Cardiac septum (tissue), 1 donor: ENCODE results near the gene SLC5A5. TPM values are rescaled to one million over a fixed set of nuclear protein-coding genes. Genes with fewer than 3 reads are reported as not detected.
"Not testable (repeated sequence)": the region's sequence is repeated elsewhere in the genome, so short reads cannot be mapped to it uniquely, and the experiment has no call there.

ENCODE experiments used
- DNase-seq: peaks from one replicate; pipeline ENCODE4 v3.0.0-alpha.2; 2020; ENCODE audit warnings: low spot score
- intact Hi-C: fragments of 100-400 bp; cut with DNase I; formaldehyde crosslinking; loops from one replicate; pipeline ENCODE4 v1.14.0; 2022
- total RNA-seq: library from RNA; stranded (reverse); fragmentation: NEBNext Ultra II Directional; extraction: Animal tissue kit (Norgen Biotek cat#: 25700); gene quantifications from one replicate; pipeline ENCODE4 v1.2.1, GENCODE V29; 2021
- donor health status: DM: no; HTN: no; CAD: no.

SLC5A5 gene
- total RNA-seq, 1 donor from 2014 or later: not detected

- no peak for DNase-seq
These were observed 4.7 kb upstream of the SLC5A5 start for GRCh38 chr19:17866964-17867486.

GRCh38 chr19:17868669-17869068 lies 3.1 kb upstream of the SLC5A5 start:
- intact Hi-C loops: no loop called here
- DNase-seq: no peak

More at GRCh38 chr19:17866964-17867486, 4.7 kb upstream of the SLC5A5 start:
- intact Hi-C loops: no loop called here

- intact Hi-C loops: no loop called here
- DNase-seq: no peak
These were observed 2.6 kb upstream of the SLC5A5 start for GRCh38 chr19:17869114-17869608.

- intact Hi-C loops: no loop called here
These were observed 490 bp upstream of the SLC5A5 start for GRCh38 chr19:17871032-17871877.

GRCh38 chr19:17872251-17873001 lies 681 bp downstream of the SLC5A5 start:
- DNase-seq: no peak
- intact Hi-C loops: no loop called here

More at GRCh38 chr19:17871032-17871877, 490 bp upstream of the SLC5A5 start:
- DNase-seq: no peak

- intact Hi-C loops: no loop called here
- no peak for DNase-seq
These were observed 2.3 kb downstream of the SLC5A5 start for GRCh38 chr19:17873786-17874757.

GRCh38 chr19:17874758-17875135 lies 3.0 kb downstream of the SLC5A5 start:
- intact Hi-C loops: no loop called here

GRCh38 chr19:17877696-17878095 lies 6.0 kb downstream of the SLC5A5 start:
- intact Hi-C loops: no loop called here
- DNase-seq: no peak

More at GRCh38 chr19:17874758-17875135, 3.0 kb downstream of the SLC5A5 start:
- DNase-seq: no peak

GRCh38 chr19:17879466-17879865 lies 7.7 kb downstream of the SLC5A5 start:
- intact Hi-C loops: no loop called here
- no peak for DNase-seq

- DNase-seq: no peak
- intact Hi-C loops: no loop called here
These were observed 10.0 kb downstream of the SLC5A5 start for GRCh38 chr19:17881701-17882100.

- no peak for DNase-seq
- intact Hi-C loops: no loop called here
These were observed 12.1 kb downstream of the SLC5A5 start for GRCh38 chr19:17883627-17884410.

- intact Hi-C loops: no loop called here
- DNase-seq: no peak
These were observed 14.8 kb downstream of the SLC5A5 start for GRCh38 chr19:17886515-17886914.

GRCh38 chr19:17887221-17887620 lies 15.5 kb downstream of the SLC5A5 start:
- intact Hi-C loops, DNase-seq: not testable (repeated sequence)

- DNase-seq: no peak
- intact Hi-C loops: no loop called here
These were observed 16.5 kb downstream of the SLC5A5 start for GRCh38 chr19:17888260-17888659.

GRCh38 chr19:17889609-17890214 lies 18.0 kb downstream of the SLC5A5 start:
- no peak for DNase-seq
- intact Hi-C loops: no loop called here

- intact Hi-C loops: no loop called here
- no peak for DNase-seq
These were observed 22.0 kb downstream of the SLC5A5 start for GRCh38 chr19:17893766-17894165.

GRCh38 chr19:17902701-17903100 lies 31.0 kb downstream of the SLC5A5 start:
- intact Hi-C loops: no loop called here

GRCh38 chr19:17908244-17908643 lies 36.5 kb downstream of the SLC5A5 start:
- no peak for DNase-seq
- intact Hi-C loops: no loop called here

More at GRCh38 chr19:17902701-17903100, 31.0 kb downstream of the SLC5A5 start:
- DNase-seq: no peak
